Measurements from ENCODE around the gene CDR2. TPM values are rescaled to one million over a fixed set of nuclear protein-coding genes. Genes with fewer than 3 reads are reported as not detected.
A peak's percentile ranks its signal among the peaks of the same experiment; 100 is the strongest.

The CDR2 gene
- total RNA-seq, 4 donors from 2014 or later: 12.1 to 55.7 (median 21.7) TPM

GRCh38 chr16:22320572-22321339, 53.7 kb downstream of the CDR2 start:
- H3K36me3 ChIP-seq: no peaks in the 10 kb centered on the region
- no peak overlapping the region for H3K4me3 ChIP-seq
- no peak for TF ChIP-seq CTCF (IDR thresholded peaks at IDR 0.05)
- TF ChIP-seq POLR2A (IDR thresholded peaks at IDR 0.05): no peak
- no peak overlapping the region for H3K27ac ChIP-seq
- no peak for DNase-seq
- no peaks in the 10 kb centered on the region for H3K9me3 ChIP-seq
- intact Hi-C loops (cut with DNase I; ENCODE audit: low total_unique reads): no loop called here
- no peaks in the 10 kb centered on the region for H3K27me3 ChIP-seq
- peaks cover 0 to 10% of the 10 kb centered on the region in 2 donors for H3K4me1 ChIP-seq

- Histone ChIP-seq H3K27me3 (no peaks in the 10 kb centered on the region), H3K36me3 (no peaks in the 10 kb centered on the region), H3K4me3 (no peak overlapping the region), H3K9me3 (no peaks in the 10 kb centered on the region), H3K4me1 (peaks cover 0 to 10% of the 10 kb centered on the region in 2 donors), H3K27ac (no peak overlapping the region)
- TF ChIP-seq POLR2A (IDR thresholded peaks at IDR 0.05) (no peak), CTCF (IDR thresholded peaks at IDR 0.05) (peak in 1 of 4 experiments; percentile 10)
- intact Hi-C loops (cut with DNase I; ENCODE audit: low total_unique reads): no loop called here
- DNase-seq: no peak
Observed at GRCh38 chr16:22318690-22319358, 55.6 kb downstream of the CDR2 start.

GRCh38 chr16:22317625-22318024, 56.8 kb downstream of the CDR2 start:
- TF ChIP-seq POLR2A (IDR thresholded peaks at IDR 0.05) (no peak), CTCF (IDR thresholded peaks at IDR 0.05) (no peak)
- H3K9me3 ChIP-seq: no peaks in the 10 kb centered on the region
- no peak for DNase-seq
- H3K4me1 ChIP-seq: peaks cover 0 to 10% of the 10 kb centered on the region in 2 donors
- no peak overlapping the region for H3K4me3 ChIP-seq
- H3K27ac ChIP-seq: no peak overlapping the region
- H3K27me3 ChIP-seq: no peaks in the 10 kb centered on the region
- intact Hi-C loops (cut with DNase I; ENCODE audit: low total_unique reads): no loop called here
- no peaks in the 10 kb centered on the region for H3K36me3 ChIP-seq

GRCh38 chr16:22317001-22317530, 57.4 kb downstream of the CDR2 start:
- no peak for TF ChIP-seq POLR2A (IDR thresholded peaks at IDR 0.05)
- TF ChIP-seq CTCF (IDR thresholded peaks at IDR 0.05): no peak
- Histone ChIP-seq H3K9me3 (no peaks in the 10 kb centered on the region), H3K4me3 (no peak overlapping the region), H3K36me3 (no peaks in the 10 kb centered on the region), H3K4me1 (peaks cover 0 to 10% of the 10 kb centered on the region in 2 donors), H3K27me3 (no peaks in the 10 kb centered on the region), H3K27ac (no peak overlapping the region)
- no peak for DNase-seq
- intact Hi-C loops (cut with DNase I; ENCODE audit: low total_unique reads): no loop called here

GRCh38 chr16:22316411-22316811, 58.0 kb downstream of the CDR2 start:
- H3K36me3 ChIP-seq: no peaks in the 10 kb centered on the region
- peaks cover 0 to 8% of the 10 kb centered on the region in 2 donors for H3K4me1 ChIP-seq
- TF ChIP-seq CTCF (IDR thresholded peaks at IDR 0.05) (no peak), POLR2A (IDR thresholded peaks at IDR 0.05) (no peak)
- H3K9me3 ChIP-seq: no peaks in the 10 kb centered on the region
- H3K4me3 ChIP-seq: no peak overlapping the region
- intact Hi-C loops (cut with DNase I; ENCODE audit: low total_unique reads): no loop called here
- no peaks in the 10 kb centered on the region for H3K27me3 ChIP-seq
- peak in 1 of 2 donors; percentile 13 for DNase-seq
- no peak overlapping the region for H3K27ac ChIP-seq

All from uterus (tissue), 4 donors.